GM21619 (cell line): Measurements from ENCODE around the gene PIK3R5.
"Not testable (repeated sequence)": the region's sequence is repeated elsewhere in the genome, so short reads cannot be mapped to it uniquely, and the experiment has no call there.

Source experiments
- ATAC-seq: cut with Tn5 transposase; IDR thresholded peaks from one replicate; pipeline ENCODE4 v1.9.1; 2021; ENCODE audit not compliant: unreplicated experiment

The PIK3R5 gene

GRCh38 chr17:8885163-8885966 is 80.1 kb downstream of the PIK3R5 start:
- not testable (repeated sequence) for ATAC-seq

DNA sequence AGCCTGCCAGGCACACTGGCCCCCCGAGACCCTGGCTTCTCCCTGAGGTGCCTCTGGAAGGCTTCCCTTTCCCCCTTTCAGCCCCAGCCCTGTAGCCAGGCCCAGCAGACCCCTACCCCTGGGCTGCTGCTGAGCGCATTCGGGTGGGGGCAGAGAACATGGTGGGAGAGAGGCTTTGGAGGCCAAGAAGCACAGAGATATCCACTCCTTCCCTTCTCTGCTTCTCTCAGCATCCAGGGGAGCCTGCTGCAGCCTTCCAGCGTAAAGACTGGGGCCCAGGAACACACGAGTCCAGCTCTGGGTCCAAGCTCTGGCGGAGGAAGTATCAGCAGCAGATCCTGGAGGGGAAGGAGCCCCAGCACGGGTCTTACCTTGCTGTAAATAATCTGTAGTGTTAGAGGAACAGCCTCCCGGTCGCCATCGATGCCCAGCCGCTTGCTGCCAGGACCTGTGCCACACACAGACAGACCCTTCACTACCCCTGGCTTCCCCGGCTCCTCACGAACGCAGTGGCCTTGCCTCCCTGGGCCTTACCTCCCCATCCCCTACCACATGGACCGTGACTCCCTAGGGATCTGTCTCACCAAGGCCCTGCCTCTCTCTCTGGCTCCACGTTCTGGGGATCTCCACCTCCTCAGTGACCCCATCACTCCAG is 81.0 kb downstream of the PIK3R5 start:
- ATAC-seq, result no peak

GRCh38 chr17:8883353-8883752 is 82.2 kb downstream of the PIK3R5 start:
- ATAC-seq, result no peak

- no peak for ATAC-seq
Measured at GRCh38 chr17:8881606-8882005, 83.9 kb downstream of the PIK3R5 start.

DNA sequence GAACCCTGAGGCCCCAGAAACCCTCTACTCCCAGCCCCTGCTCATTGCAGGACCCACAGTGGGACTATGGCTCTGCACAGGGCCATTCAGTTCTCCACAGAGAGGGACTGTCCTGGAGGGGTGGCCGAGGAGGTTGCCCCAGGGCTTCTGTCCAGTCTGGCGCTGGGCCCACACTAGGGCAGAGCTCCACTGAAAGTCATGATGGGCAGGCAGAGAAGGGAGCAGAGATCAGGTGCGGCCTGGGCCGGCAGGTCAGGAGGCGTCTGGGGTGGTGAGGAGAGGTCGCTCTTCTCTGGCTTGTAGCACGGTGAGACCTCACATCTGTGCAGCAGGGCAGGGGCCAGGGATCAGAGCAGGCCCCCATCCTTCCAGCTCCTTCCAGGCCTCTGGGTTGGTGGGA is 85.0 kb downstream of the PIK3R5 start:
- ATAC-seq, result no peak

DNA sequence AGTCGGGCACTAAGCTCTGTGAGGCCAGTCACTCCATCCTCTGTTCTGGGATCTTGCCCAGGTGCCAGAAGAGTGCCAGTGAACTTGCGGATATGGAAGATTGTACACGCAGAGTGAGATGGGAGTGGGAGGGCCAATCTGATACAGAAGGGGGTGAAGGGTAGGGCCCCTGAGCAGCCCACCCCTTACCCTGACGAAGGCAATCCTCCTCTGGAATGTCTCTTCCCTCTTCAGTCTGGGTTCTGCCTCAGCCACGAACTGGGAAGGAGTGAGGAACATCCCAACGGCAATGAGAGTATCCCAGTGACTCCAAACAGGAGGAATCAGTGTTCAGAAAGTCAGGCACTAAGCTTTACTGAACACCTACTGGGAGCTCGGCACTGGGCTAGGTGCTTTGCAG is 86.1 kb downstream of the PIK3R5 start:
- ATAC-seq, result no peak

GRCh38 chr17:8877984-8878383 is 87.5 kb downstream of the PIK3R5 start:
- no peak for ATAC-seq

DNA sequence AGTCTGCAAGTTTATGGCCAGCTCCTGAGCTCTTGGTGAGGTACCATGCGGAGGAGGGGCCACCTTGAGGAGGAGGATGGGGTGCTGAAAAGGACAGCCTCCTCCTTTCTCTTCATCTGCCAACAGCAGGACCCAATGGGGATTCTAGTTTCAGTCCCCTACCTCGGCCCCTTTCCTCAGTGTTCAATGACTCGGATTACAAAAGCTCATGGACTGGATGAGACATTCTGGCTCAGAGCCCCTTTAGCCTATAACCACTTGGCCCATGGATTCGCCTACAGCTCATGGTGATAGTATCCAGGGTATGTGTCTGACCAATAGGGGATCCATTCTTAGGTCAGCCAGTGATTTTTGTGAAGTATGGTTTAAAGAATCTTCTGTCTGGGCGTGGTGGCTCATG is 89.5 kb downstream of the PIK3R5 start:
- ATAC-seq, result no peak

DNA sequence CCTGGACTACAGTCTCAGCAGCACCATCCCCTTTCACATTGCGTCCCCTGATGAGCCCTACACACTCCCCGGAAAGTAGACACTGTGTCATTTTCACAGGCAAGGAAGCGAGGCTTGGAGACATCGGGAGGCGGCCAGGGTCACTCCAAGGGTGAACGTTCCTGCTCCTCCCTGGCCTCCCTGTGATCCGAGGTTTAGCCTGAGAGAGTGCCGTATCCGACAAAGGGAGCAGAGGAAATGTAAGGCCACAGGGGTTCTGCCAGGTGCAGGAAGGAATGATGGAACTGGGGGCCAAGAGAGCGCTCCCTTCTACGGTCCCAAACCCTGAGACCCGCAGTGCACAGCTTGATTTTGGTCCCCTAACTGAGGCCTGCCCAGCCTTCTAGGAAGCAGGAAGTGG is 90.1 kb downstream of the PIK3R5 start:
- ATAC-seq, result no peak

DNA sequence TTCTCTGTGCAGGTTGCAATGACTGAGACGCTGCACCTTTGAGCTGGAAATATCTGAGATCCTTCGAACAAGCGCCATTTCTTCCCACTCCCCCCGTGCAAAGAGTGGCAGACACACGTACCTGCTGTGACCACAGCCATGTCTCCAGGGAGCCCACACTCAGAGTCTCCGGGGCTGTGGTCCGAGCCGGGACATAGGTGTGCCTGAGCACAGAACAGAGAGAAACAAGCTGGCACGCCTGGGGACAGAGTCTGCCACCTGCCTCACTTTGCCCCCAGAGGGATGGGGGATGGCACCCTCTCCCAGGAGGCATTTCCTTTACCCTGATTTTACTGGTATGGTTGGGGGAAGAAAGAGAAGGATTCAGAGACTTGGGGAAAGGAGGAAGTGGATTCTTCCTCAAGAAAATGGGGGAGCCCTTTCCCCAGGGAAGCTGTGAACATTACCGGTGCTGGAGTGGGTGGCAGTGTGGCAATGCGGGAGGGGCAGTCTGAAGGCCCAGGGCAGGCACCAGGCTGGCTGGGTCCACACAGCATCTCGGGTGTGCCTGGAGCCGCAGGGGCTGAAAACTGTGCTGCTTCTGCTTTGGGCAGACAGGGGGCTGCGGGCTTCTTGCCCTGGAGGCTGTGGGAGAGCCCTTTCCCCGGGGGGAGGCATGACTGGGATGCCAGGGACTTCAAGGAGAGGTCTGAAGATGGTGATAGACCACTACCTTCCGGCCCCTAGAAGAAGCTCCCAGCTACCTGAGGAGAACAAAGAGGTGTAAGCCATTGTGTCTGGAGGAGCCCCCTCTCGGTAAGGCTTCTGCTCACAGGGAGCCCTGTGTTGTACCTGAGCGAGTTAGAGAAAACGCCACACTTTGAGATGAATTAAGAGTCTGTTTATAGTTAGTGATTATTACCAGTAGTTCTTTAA is 91.4 kb downstream of the PIK3R5 start:
- no peak for ATAC-seq

DNA sequence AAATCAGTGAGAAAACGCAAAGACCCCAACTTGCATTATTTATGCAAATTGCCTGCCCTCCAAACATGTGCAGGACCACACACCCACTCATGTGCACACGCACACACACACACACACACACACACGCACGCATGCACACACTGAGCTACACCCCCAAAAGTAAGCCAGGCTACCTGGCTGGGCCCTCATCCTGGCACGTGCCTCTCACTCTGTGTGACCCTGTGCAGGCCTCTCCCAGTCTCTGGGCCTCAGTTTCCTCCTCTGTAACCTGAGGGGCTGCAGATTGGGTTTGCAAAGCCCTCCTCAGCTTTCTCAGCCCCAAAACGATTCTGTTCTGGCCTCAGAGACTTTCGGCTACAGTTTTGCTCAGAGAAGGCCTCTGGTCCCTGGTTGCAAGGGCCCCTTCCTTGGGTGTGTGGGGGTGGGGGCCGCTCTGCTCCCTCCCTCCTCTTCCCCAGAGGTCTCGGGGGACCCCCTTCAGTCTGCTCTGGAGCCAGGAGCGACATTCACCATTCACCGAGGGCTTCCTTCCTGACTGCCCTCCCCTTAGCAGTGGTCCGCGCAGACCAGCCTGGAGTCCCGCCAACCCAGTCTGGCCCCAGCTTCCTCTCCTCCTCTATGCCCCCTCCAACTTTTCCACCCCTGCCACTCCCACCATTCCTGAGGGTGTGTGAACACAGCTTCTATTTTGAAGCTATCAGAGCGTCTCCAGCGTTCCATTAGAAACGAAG is 92.6 kb downstream of the PIK3R5 start:
- no peak for ATAC-seq

- ATAC-seq, result no peak
Measured at GRCh38 chr17:8872036-8872704, 93.3 kb downstream of the PIK3R5 start.

GRCh38 chr17:8871081-8871581 is 94.4 kb downstream of the PIK3R5 start:
- ATAC-seq, result no peak

DNA sequence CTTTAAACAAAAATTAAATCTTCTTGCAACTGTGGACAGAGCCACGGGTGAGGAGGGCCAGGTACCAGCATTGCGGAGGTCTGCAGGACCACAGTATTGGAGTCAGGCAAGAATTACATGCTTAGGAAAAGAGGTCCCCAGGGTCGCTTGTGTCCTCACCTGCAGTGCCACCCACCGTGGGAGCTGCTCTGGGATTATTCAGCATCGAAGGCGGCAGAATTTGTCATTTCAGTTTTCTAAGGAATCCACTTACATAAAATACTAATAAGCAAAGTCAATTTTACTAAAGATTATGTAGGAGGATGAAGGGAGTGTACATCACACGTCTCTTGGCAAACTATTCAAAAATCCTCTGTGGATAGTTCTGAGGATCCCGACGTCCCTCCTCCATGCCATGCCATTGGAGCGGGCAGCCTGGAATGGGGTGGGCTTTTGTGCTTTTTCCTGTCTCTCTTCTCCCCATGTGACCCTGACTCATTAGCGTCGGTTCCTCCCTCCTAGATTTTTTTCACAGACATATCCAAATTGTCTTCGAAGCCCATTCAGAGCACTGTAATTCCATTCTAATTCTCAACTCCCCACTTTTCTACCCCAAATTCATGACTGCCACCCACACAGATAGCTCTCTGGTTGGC is 95.0 kb downstream of the PIK3R5 start:
- no peak for ATAC-seq

DNA sequence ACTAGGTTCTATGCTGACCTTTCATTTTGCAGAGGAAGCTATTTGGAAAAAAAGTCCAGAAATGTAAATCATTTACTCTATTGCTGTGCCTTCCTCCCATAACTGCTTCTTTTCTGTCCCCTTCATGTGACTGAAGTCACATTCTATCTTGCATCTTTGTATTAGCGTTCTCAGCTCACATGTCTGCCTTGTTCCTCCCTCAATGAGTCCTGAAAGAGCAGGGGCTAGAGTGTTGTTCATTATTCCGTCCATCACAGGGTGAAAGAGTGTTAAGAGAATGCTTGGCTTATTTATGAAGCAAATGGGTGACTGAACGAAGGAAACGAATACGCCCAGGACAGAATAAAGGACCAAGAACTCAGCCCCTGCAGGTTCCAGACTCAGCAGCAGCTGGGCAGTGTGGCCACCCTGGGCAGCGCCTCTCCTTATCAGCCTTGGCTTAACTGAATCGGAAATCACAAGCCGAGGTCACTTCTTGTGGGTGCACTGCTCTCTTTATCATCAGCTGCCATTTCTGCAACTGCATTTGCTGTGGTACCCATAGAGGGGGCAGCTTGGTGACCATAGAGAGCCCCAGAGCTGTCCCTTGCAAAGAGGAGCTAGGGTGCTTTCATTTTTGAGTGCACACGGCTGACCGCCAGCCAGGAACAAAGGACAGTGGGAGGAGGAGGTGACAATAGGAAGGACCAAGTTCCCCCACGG is 96.2 kb downstream of the PIK3R5 start:
- ATAC-seq, result peak; percentile 10

DNA sequence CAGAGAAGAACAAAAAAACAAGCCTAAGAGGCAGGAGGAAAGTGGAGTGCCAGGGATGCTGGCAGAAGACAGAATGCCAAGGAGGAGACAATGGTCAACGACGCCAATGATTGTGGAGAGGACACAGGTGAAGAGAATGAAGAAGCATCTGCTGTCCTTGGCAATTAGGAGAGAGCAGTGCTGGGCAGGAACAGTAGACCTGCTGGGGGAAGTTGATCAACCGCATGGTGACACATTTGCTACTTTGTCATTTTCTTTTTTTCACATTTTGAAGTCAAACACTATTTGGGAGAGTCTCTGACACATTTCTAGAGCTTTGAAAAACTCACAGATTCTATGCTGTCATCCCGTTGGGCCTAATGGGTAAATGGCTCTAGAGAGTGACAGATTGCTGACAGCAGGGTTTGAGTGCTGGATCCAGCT is 97.0 kb downstream of the PIK3R5 start:
- peak; percentile 46 for ATAC-seq

DNA sequence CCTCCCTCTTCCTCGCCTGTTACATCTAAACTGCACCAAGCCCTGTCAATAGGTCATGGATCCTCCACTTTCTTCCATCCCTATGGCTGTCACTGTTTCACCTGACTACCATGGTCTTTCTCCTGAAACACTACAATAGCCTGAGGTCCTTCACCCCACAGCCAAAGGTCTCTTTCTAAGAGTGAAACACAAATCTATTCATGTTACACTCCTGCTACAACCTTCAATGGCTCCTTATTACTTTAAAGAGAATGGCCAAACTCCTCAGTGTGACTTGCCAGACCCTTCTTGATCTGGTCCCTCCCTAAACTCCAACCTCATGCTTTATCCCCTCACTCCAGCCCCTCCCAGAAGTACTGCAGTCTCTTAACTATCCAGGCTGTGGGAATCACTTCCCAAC is 97.4 kb downstream of the PIK3R5 start:
- no peak for ATAC-seq

DNA sequence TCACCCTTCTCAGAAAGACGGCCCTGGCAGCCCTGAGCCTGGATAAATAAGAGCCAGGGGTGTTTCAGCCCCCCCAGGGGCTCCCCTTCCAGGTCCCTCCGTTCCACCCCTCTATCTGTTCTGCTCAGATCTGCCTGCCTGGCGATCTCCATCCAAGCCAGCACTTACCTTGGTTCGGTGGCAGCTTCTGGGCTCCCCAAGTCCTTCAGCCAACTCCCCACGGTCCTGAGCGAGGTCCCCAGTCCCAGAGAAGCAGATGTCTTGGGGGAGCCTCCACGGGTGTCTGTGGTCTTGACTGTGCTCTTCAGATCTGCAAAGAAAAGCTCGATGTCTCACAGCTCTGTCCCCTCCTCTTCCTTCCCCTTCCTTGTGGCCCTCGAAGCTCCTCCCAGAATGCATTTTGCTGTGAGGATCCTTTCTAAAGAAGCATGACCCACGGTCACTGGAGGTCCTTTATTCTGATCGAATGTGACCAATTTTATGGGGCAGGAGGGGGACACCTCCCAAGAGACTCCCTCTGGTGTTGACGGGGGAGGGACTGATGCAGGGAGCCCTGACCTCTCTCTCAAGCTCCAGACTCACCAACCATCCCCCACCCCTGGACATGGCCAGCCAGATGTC is 98.0 kb downstream of the PIK3R5 start, which contains the start of gene PIK3R6:
Gene PIK3R6, minus strand, starts transcription at position 314 of the 621 bp plus-strand sequence. CDS start 17,880 bp downstream, outside the sequence.
- ATAC-seq, result no peak
